H1 (cell line): ENCODE data around the gene ZNF470. TPM values are rescaled to one million over a fixed set of nuclear protein-coding genes. Genes with fewer than 3 reads are reported as not detected.

Experiments used
- BACH1 ChIP-seq: IDR thresholded peaks from 2 replicates; pipeline ENCODE4 v1.6.1; 2012; ENCODE audit warnings: low read length, improper control_type of control experiment
- BRCA1 ChIP-seq: IDR thresholded peaks from 2 replicates; pipeline ENCODE4 v1.6.1; 2012; ENCODE audit warnings: low read depth, low read length, improper control_type of control experiment
- POU5F1 ChIP-seq: IDR thresholded peaks from 2 replicates; pipeline ENCODE4 v1.6.1; 2011; ENCODE audit warnings: low read depth, mild to moderate bottlenecking, low read length, moderate library complexity
- SAP30 ChIP-seq: fragments of 300-600 bp; sonication (generic); IDR thresholded peaks from 2 replicates; pipeline ENCODE4 v1.7.1; 2012; ENCODE audit warnings: low read length, moderate library complexity, mild to moderate bottlenecking, inconsistent platforms; ENCODE audit not compliant: insufficient read depth, insufficient replicate concordance
- polyA plus RNA-seq, 7 experiments: library from polyadenylated mRNA; depleted of rRNA in 3 of 7; stranded (reverse) in 5 of 7; unstranded in 2 of 7; fragments of >200 nt in 5 of 7; fragments of 200-250 nt in 2 of 7; gene quantifications; 1 replicate in 5 of 7; 2 replicates in 1 of 7; 4 replicates in 1 of 7; pipeline versions ENCODE4 v1.2.1 to v1.2.3, GENCODE V29; 2011 to 2013; ENCODE audit warnings: missing spikeins in 2 of 7, mixed read lengths in 2 of 7
- total RNA-seq: library from RNA; stranded (reverse); fragmentation: NEBNext Ultra II Directional; extraction: Animal tissue kit (Norgen Biotek cat#: 25700); gene quantifications from 2 replicates; pipeline ENCODE4 v1.2.1, GENCODE V29; 2021

ZNF470 gene
- total and polyA plus RNA-seq, 2 of the 8 experiments (the other 6 are each of a cell fraction or from before 2014, with no cell fraction given), result 2.0 to 8.8 TPM

GRCh38 chr19:56623006-56623405 is 55.7 kb downstream of the ZNF470 start (continued):
- no peak for TF ChIP-seq SAP30
- no peak for TF ChIP-seq BACH1
- no peak for TF ChIP-seq POU5F1
- no peak for TF ChIP-seq BRCA1
